GM23248 (cell line): ENCODE measurements around the gene CLINT1. TPM values are rescaled to one million over a fixed set of nuclear protein-coding genes. Genes with fewer than 3 reads are reported as not detected.
A peak's percentile ranks its signal among the peaks of the same experiment; 100 is the strongest.

Experiments used
- DNase-seq: peaks from one replicate; pipeline ENCODE4 v3.0.0-alpha.2; 2015
- H2AFZ ChIP-seq: fragments of 200-600 bp; sonication (generic); 2 replicates; pipeline ENCODE4 v1.6.1; 2016; ENCODE audit warnings: antibody characterized with exemption
- H3F3A ChIP-seq: fragments of 200-600 bp; sonication (generic); 2 replicates; pipeline ENCODE4 v1.6.1; 2016; ENCODE audit warnings: mild to moderate bottlenecking, antibody characterized with exemption, mixed run types; ENCODE audit not compliant: insufficient read depth
- H3K27ac ChIP-seq: fragments of 200-600 bp; sonication (generic); 2 replicates; pipeline ENCODE4 v1.5.1; 2016; ENCODE audit warnings: mild to moderate bottlenecking
- H3K27me3 ChIP-seq: fragments of 200-600 bp; sonication (generic); replicated peaks from 2 replicates; pipeline ENCODE4 v1.6.1; 2016; ENCODE audit warnings: mild to moderate bottlenecking; ENCODE audit not compliant: insufficient read depth
- H3K36me3 ChIP-seq: fragments of 200-600 bp; sonication (generic); 2 replicates; pipeline ENCODE4 v1.6.1; 2016; ENCODE audit warnings: low read depth, mild to moderate bottlenecking
- H3K4me1 ChIP-seq: fragments of 200-600 bp; sonication (generic); 2 replicates; pipeline ENCODE4 v1.6.1; 2016; ENCODE audit warnings: mild to moderate bottlenecking; ENCODE audit not compliant: insufficient read depth
- H3K4me2 ChIP-seq: fragments of 200-600 bp; sonication (generic); one replicate; pipeline ENCODE4 v1.6.1; 2016; ENCODE audit warnings: mild to moderate bottlenecking; ENCODE audit not compliant: unreplicated experiment
- H3K4me3 ChIP-seq: fragments of 200-600 bp; sonication (generic); 2 replicates; pipeline ENCODE4 v1.5.1; 2016; ENCODE audit warnings: mild to moderate bottlenecking
- H3K79me2 ChIP-seq: fragments of 200-600 bp; sonication (generic); 2 replicates; pipeline ENCODE4 v1.6.1; 2016; ENCODE audit warnings: mild to moderate bottlenecking; ENCODE audit not compliant: insufficient read depth
- H3K9ac ChIP-seq: fragments of 200-600 bp; sonication (generic); 2 replicates; pipeline ENCODE4 v1.6.1; 2016; ENCODE audit warnings: mild to moderate bottlenecking
- H3K9me2 ChIP-seq: fragments of 200-600 bp; sonication (generic); 2 replicates; pipeline ENCODE4 v1.6.1; 2016; ENCODE audit warnings: mixed run types, mild to moderate bottlenecking, moderate library complexity; ENCODE audit not compliant: insufficient read depth
- H3K9me3 ChIP-seq: fragments of 200-600 bp; sonication (generic); one replicate; pipeline ENCODE4 v1.6.1; 2017; ENCODE audit warnings: low read depth
- H4K20me1 ChIP-seq: fragments of 200-600 bp; sonication (generic); 2 replicates; pipeline ENCODE4 v1.6.0; 2016; ENCODE audit not compliant: insufficient read depth
- EZH2 ChIP-seq: fragments of 200-600 bp; sonication (generic); IDR thresholded peaks from 2 replicates; pipeline ENCODE4 v1.6.1; 2018; ENCODE audit warnings: antibody characterized with exemption, mild to moderate bottlenecking; ENCODE audit not compliant: insufficient read depth, poor library complexity, severe bottlenecking
- EZH2phosphoT487 ChIP-seq: fragments of 200-600 bp; sonication (generic); IDR thresholded peaks from 2 replicates; pipeline ENCODE4 v1.6.1; 2018; ENCODE audit warnings: antibody characterized with exemption, moderate library complexity, mild to moderate bottlenecking, low read depth; ENCODE audit not compliant: insufficient read depth
- WGBS, 2 experiments: methylation state at CpG; one replicate each; pipeline ENCODE4 v1.1.6; 2015 to 2017; ENCODE audit warnings: low lambda C conversion rate in 2 of 2, low coverage in 1 of 2; ENCODE audit errors: missing lambda C conversion rate in 2 of 2; 5-methylcytosine and 5-hydroxymethylcytosine counted together
- in situ Hi-C: fragments of 300-500 bp; cut with MboI; formaldehyde crosslinking; loops from 2 replicates; pipeline ENCODE4 v1.15.0; 2020
- polyA plus RNA-seq: library from polyadenylated mRNA; unstranded; fragments of >200 nt; fragmentation: Nextera tagmentation; extraction: Ambion mirVana; gene quantifications from 2 replicates; pipeline ENCODE4 v1.2.1, GENCODE V29; 2016
- total RNA-seq: library from RNA; depleted of rRNA; stranded (reverse); fragments of >200 nt; shearing (Covaris generic); gene quantifications from 2 replicates; pipeline ENCODE4 v1.2.3, GENCODE V29; 2014

Gene CLINT1
- total and polyA plus RNA-seq, 2 experiments from 2014 or later, result 56.1 to 68.4 TPM

- peak overlapping the region; percentile 85 for H3K4me3 ChIP-seq
- no peaks in the 10 kb centered on the region for H3K9me3 ChIP-seq
- no peak overlapping the region for H3K27ac ChIP-seq
- peaks cover 9% of the 10 kb centered on the region for H3F3A ChIP-seq
- no peaks in the 10 kb centered on the region for H3K36me3 ChIP-seq
- H3K27me3 ChIP-seq, result no peaks in the 10 kb centered on the region
- no peak for TF ChIP-seq EZH2
- TF ChIP-seq EZH2phosphoT487, result no peak
- H3K9me2 ChIP-seq, result no peaks in the 10 kb centered on the region
- in situ Hi-C loops, result loop anchor here (25.0 kb wide), 1 partner anchor 408 kb away; a partner anchor contains a TSS
- DNase-seq, result no peak
- WGBS, 2 experiments, result 89 to 90% methylated on average over 4 of the region's 4 CpGs
- peaks cover 6% of the 10 kb centered on the region for H3K4me1 ChIP-seq
- peak overlapping the region; percentile 99; the same call in 1 of the 2 replicates for H2AFZ ChIP-seq
- H3K9ac ChIP-seq, result 0 out of 2 replicates have a peak overlapping the region, but pooled peaks have one; percentile 81
- no peaks in the 10 kb centered on the region for H3K79me2 ChIP-seq
- peak overlapping the region; percentile 92 for H3K4me2 ChIP-seq
- no peaks in the 10 kb centered on the region for H4K20me1 ChIP-seq
Observed at GRCh38 chr5:157745041-157745456, 113.9 kb downstream of the CLINT1 start.

GRCh38 chr5:157744051-157745011 is 114.6 kb downstream of the CLINT1 start:
- H3K9ac ChIP-seq, result peak overlapping the region; percentile 81
- peak overlapping the region; percentile 85 for H3K4me3 ChIP-seq
- no peak overlapping the region for H3K27ac ChIP-seq
- TF ChIP-seq EZH2phosphoT487 (no peak), EZH2 (no peak)
- no peaks in the 10 kb centered on the region for H4K20me1 ChIP-seq
- H3K4me2 ChIP-seq, result peak overlapping the region; percentile 92
- H3F3A ChIP-seq, result peaks cover 9% of the 10 kb centered on the region
- no peaks in the 10 kb centered on the region for H3K36me3 ChIP-seq
- 2% methylated on average over 47 to 56 of the region's 56 CpGs for WGBS, 2 experiments
- H3K9me2 ChIP-seq, result no peaks in the 10 kb centered on the region
- H3K4me1 ChIP-seq, result peaks cover 4% of the 10 kb centered on the region
- no peaks in the 10 kb centered on the region for H3K27me3 ChIP-seq
- peak overlapping the region; percentile 99 for H2AFZ ChIP-seq
- peak; percentile 50 for DNase-seq
- H3K79me2 ChIP-seq, result no peaks in the 10 kb centered on the region
- H3K9me3 ChIP-seq, result no peaks in the 10 kb centered on the region
- in situ Hi-C loops, result loop anchor here (25.0 kb wide), 1 partner anchor 407 kb away; a partner anchor contains a TSS

GRCh38 chr5:157743163-157744050 is 115.5 kb downstream of the CLINT1 start, which contains the start of gene LSM11:
TSS of gene LSM11 (plus strand) at chr5:157743712. CDS start at chr5:157743751, 39 bp downstream.
- Histone ChIP-seq H2AFZ (peak within 1 kb of the TSS; percentile 99), H3K27ac (no peak within 1 kb of the TSS), H4K20me1 (no peaks in the 10 kb centered on the region)

GRCh38 chr5:157741131-157741530 is 117.8 kb downstream of the CLINT1 start:
- Histone ChIP-seq H3K9ac (no peak overlapping the region), H2AFZ (no peak overlapping the region), H3K36me3 (peaks cover 7% of the 10 kb centered on the region; the same call in 1 of the 2 replicates), H3K9me3 (no peaks in the 10 kb centered on the region), H3K79me2 (no peaks in the 10 kb centered on the region), H3K4me1 (no peaks in the 10 kb centered on the region), H4K20me1 (no peaks in the 10 kb centered on the region), H3K4me2 (no peak overlapping the region), H3F3A (no peaks in the 10 kb centered on the region; the same call in 1 of the 2 replicates), H3K4me3 (no peak overlapping the region), H3K9me2 (no peaks in the 10 kb centered on the region), H3K27me3 (no peaks in the 10 kb centered on the region), H3K27ac (no peak overlapping the region)
- 32 to 33% methylated on average over 4 of the region's 4 CpGs for WGBS, 2 experiments
- in situ Hi-C loops, result loop anchor here (25.0 kb wide), 1 partner anchor 404 kb away; a partner anchor contains a TSS
- no peak for DNase-seq
- TF ChIP-seq EZH2, result no peak
- TF ChIP-seq EZH2phosphoT487, result no peak

More at GRCh38 chr5:157743163-157744050, 115.5 kb downstream of the CLINT1 start, which contains the start of gene LSM11:
- peaks cover 1% of the 10 kb centered on the region for H3K4me1 ChIP-seq
- in situ Hi-C loops, result loop anchor here (25.0 kb wide), 1 partner anchor 406 kb away; a partner anchor contains a TSS
- H3K27me3 ChIP-seq, result no peaks in the 10 kb centered on the region
- TF ChIP-seq EZH2phosphoT487 (no peak), EZH2 (no peak)
- H3K4me3 ChIP-seq, result peak within 1 kb of the TSS; percentile 85
- peak; percentile 94 for DNase-seq
- peaks cover under 1% of the 10 kb centered on the region; the same call in 1 of the 2 replicates for H3K36me3 ChIP-seq
- H3F3A ChIP-seq, result peaks cover 3% of the 10 kb centered on the region
- peak within 1 kb of the TSS; percentile 81 for H3K9ac ChIP-seq
- no peaks in the 10 kb centered on the region for H3K9me2 ChIP-seq
- no peaks in the 10 kb centered on the region for H3K79me2 ChIP-seq
- H3K9me3 ChIP-seq, result no peaks in the 10 kb centered on the region
- 1% methylated on average over 39 to 60 of the region's 79 CpGs for WGBS, 2 experiments
- H3K4me2 ChIP-seq, result peak within 1 kb of the TSS; percentile 99
